Memory B cell (primary cell): ENCODE data around the gene FOXP1.

Experiments used
- ATAC-seq: fragments of 150-1000 bp; cut with Tn5 transposase; 2 replicates; pipeline ENCODE4 v1.10.0; 2021; ENCODE audit warnings: low read depth, mild to moderate bottlenecking, moderate library complexity
- DNase-seq, 2 donors: peaks; one replicate each; pipeline ENCODE4 v3.0.0; 2022; ENCODE audit warnings: low spot score in 2 of 2
- H3K27ac Mint-ChIP-seq: one replicate; pipeline ENCODE4 v1.8.0; 2022; ENCODE audit warnings: mild to moderate bottlenecking, moderate library complexity, mixed read lengths
- H3K27me3 Mint-ChIP-seq: one replicate; pipeline ENCODE4 v1.8.0; 2022; ENCODE audit warnings: mixed read lengths
- H3K36me3 Mint-ChIP-seq: one replicate; pipeline ENCODE4 v1.8.0; 2022; ENCODE audit warnings: mild to moderate bottlenecking, mixed read lengths
- H3K4me1 Mint-ChIP-seq: one replicate; pipeline ENCODE4 v1.8.0; 2022; ENCODE audit warnings: mixed read lengths
- H3K4me3 Mint-ChIP-seq: one replicate; pipeline ENCODE4 v1.8.0; 2022; ENCODE audit warnings: mild to moderate bottlenecking, moderate library complexity, mixed read lengths
- H3K9me3 Mint-ChIP-seq: one replicate; pipeline ENCODE4 v1.8.0; 2022; ENCODE audit warnings: mixed read lengths

FOXP1 gene

DNA sequence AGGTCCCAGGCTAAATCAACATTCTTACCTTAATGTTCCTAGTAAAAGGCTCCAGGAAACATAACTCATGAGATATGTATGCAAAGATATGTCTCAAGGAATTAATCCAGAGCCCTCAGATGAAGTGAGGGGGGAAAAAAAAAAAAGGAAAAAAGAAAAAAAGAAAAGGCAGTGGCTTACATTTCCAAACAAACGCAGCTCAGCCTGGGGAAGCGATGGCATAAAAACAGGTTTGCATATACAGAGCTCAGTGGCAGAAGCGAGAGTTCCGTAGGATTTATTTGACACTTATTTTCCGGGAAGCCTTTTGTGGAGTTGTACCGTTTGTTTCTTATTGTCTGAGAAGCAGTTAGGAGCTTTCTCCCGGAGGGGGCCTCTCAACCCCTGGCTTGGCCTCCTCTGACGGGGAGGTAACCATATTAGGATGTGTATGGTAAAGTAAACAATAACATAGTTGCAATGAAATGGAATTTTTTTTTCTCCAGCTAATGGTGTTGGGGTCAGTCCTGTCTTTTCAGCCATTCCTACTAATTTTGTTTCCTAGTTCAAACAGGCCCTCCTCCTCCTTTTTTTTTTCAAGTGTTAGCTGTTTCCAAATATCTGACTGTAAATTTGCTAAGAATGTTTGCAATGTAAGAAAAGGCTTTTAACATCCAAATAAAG lies 338.6 kb downstream of the FOXP1 start:
- ATAC-seq (no peak), DNase-seq (no peak)
- peak overlapping the region; percentile 11 for H3K27ac Mint-ChIP-seq
- H3K4me3 Mint-ChIP-seq = no peak overlapping the region
- peaks cover 6% of the 10 kb centered on the region for H3K36me3 Mint-ChIP-seq
- no peaks in the 10 kb centered on the region for H3K27me3 Mint-ChIP-seq
- peaks cover 25% of the 10 kb centered on the region for H3K4me1 Mint-ChIP-seq
- no peaks in the 10 kb centered on the region for H3K9me3 Mint-ChIP-seq

DNA sequence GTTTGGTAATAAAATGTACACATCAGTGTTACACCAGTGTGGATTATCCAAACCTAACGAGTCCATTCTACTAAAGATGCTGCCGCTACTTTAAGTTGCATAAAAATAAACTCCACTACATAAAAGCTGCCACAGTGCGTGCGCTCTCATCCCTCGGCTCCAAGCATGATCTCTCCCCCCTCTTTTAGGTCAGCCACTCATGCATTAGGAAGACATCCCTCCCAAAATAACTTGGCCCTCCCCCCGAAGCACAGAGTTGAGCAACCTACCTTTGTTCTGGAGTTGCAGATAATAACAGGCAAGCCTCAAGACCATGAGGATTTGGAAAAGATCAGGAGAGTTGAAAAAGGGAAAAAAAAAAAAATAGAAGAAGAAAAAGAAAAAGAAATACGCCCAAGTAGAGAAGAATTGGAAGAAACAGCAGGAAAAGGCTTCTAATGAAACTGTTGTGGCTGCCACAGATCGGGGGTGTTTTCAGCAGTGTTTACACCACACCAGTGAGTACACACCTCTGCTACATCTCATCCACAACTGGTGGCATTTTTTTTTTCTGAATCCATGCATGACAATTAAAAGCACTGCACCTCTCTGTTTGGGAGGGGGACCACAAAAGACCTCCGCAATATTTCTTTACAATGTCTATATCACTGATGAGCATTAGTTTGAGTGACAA lies 339.2 kb downstream of the FOXP1 start:
- no peaks in the 10 kb centered on the region for H3K27me3 Mint-ChIP-seq
- H3K4me3 Mint-ChIP-seq = no peak overlapping the region
- peaks cover 6% of the 10 kb centered on the region for H3K36me3 Mint-ChIP-seq
- peak overlapping the region; percentile 11 for H3K27ac Mint-ChIP-seq
- DNase-seq (no peak), ATAC-seq (no peak)
- peaks cover 21% of the 10 kb centered on the region for H3K4me1 Mint-ChIP-seq
- H3K9me3 Mint-ChIP-seq = no peaks in the 10 kb centered on the region

DNA sequence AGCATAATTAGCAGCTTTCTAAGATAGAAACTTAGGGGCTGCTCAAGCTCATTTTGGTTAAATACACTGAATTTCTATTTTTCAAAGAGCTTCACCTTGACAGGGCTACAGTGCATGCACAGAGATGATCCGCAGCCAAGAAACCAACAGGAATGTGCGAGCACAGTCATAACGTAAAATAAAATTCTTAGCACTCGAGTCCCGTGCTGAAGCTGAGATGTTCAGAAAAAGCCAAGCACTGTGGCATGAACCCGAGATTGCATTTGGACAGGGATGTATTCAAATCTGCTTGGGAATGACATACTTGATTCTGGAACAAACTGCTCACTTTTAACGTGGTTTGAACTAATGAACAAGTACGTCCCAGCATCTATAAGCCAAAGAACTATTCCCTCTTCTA lies 340.3 kb downstream of the FOXP1 start:
- Mint-ChIP-seq H3K4me3 (no peak overlapping the region), H3K27me3 (no peaks in the 10 kb centered on the region), H3K9me3 (no peaks in the 10 kb centered on the region), H3K36me3 (peaks cover 6% of the 10 kb centered on the region), H3K27ac (peak overlapping the region; percentile 32), H3K4me1 (peaks cover 24% of the 10 kb centered on the region)
- DNase-seq (no peak), ATAC-seq (no peak)

DNA sequence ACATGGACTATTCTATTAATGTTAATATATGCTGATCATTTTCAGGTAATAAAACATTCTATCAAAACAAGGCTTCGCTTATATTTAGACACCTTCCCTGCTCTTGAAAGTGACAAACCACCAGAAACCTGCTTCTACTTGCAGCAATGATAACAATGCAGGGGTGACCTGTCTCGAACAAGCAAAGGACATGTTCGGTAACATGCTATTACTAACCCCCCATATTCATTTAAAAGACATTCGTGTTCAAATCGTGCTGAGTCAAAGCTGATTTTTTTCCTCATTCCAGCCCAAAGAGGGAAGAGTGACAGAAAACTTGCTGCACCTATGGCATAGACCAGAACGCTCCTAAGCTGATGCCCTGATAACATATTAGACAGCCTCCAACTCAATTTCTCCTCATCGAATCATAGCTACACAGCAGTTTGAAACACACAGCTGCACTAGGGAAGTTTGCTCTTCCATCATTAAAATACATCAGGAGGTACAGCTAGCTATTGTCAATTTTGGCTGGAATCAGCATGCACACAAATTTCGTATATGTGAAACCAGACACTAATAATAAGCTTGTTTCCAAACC lies 341.5 kb downstream of the FOXP1 start:
- DNase-seq = no peak
- H3K27ac Mint-ChIP-seq = no peak overlapping the region
- H3K4me3 Mint-ChIP-seq = no peak overlapping the region
- H3K36me3 Mint-ChIP-seq = peaks cover 8% of the 10 kb centered on the region
- no peaks in the 10 kb centered on the region for H3K9me3 Mint-ChIP-seq
- peaks cover 31% of the 10 kb centered on the region for H3K4me1 Mint-ChIP-seq
- no peaks in the 10 kb centered on the region for H3K27me3 Mint-ChIP-seq
- ATAC-seq = no peak

DNA sequence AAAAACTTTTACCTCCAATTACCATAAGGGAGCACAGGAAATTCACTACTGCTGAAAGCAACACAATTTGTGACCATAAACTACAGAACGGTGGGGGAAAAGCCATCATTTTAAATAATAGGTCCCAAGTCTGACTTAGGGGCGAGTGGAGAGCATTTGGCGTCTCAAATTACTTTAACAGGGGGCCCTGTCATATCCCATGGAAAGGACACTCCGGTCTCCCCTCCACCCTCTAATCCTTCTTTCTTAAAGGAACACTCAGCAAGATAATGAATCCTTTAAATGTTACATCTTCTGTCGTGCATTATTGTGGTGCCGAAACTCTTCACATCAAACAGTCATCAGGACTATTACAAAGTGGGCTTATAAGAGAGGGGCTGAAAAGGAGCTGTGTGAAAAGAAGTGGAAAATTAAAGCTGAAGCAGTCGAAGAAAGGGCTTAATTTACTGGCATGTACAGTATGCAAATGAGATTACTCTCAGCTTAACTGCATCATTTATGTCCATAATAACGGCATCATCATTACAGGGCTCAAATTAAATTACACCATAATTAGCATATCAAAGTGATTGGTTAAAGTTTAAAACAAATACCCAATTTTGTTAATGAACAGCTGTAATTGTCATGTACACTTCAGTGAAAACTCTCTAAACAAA lies 342.2 kb downstream of the FOXP1 start:
- Mint-ChIP-seq H3K36me3 (peaks cover 10% of the 10 kb centered on the region), H3K4me1 (peaks cover 35% of the 10 kb centered on the region), H3K4me3 (no peak overlapping the region), H3K9me3 (no peaks in the 10 kb centered on the region), H3K27me3 (no peaks in the 10 kb centered on the region), H3K27ac (no peak overlapping the region)
- ATAC-seq = no peak
- no peak for DNase-seq

DNA sequence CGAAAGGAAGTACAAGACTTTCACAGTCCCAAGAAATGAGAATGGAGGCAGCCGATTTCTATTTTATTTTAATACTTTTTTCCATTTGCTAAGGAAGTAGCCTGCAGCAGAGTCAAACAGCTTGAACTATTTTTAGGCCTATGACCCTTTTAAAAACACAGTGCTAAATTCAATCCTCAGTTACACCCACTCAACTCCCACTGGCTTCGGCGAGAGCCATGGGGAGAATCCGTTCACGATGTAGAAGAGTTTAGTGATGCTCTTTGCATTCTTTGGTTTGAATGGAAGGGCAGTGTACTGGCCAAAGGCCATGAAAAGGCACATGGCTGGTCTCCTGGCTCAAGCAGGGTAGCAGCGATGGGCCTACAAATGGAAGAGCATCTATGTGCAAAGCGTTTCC lies 343.5 kb downstream of the FOXP1 start:
- Mint-ChIP-seq H3K4me3 (no peak overlapping the region), H3K36me3 (peaks cover 15% of the 10 kb centered on the region), H3K27me3 (no peaks in the 10 kb centered on the region), H3K27ac (peak overlapping the region; percentile 35), H3K9me3 (no peaks in the 10 kb centered on the region), H3K4me1 (peaks cover 40% of the 10 kb centered on the region)
- no peak for DNase-seq
- no peak for ATAC-seq

DNA sequence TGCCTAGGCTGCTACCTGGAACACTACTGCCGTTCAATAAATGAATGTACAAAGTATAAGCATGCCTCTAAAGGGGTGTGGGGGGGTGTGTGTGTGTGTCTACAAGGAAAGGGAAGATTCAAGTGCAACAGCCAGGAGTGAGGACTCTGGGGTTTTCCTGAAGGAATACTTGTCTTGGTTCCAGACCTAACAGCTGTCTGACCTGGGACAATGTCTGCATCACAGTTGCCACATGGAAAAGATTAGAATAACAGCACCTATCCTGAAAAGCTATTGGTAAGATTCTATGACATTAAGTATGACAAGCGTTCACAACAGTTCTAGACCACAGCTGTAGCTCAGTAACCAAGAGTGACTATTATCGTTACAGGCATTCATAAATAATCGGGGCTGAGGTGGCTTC lies 345.2 kb downstream of the FOXP1 start:
- Mint-ChIP-seq H3K36me3 (peaks cover 21% of the 10 kb centered on the region), H3K27me3 (no peaks in the 10 kb centered on the region), H3K4me1 (peaks cover 31% of the 10 kb centered on the region), H3K27ac (peak overlapping the region; percentile 5), H3K9me3 (no peaks in the 10 kb centered on the region), H3K4me3 (no peak overlapping the region)
- DNase-seq (no peak), ATAC-seq (no peak)

DNA sequence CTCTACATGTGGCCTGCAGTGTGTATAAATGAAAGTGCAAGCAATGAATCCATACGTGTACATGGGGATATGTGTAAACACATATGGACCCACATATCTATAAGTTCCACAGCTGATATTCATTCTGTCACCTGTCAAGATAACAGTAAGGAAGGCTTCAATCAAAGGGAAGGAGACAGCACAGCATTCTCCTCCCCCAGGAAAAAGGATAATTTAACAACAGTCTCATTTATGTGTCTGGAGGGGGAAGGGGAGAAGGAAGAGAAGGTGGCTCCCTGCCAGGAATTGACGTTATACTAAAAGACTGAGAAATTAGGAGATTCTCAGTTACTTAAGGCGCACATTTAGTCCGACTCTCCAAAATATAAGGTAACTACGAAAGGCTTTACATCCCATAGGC lies 345.9 kb downstream of the FOXP1 start:
- Mint-ChIP-seq H3K9me3 (no peaks in the 10 kb centered on the region), H3K4me3 (no peak overlapping the region), H3K27me3 (no peaks in the 10 kb centered on the region), H3K27ac (no peak overlapping the region), H3K36me3 (peaks cover 23% of the 10 kb centered on the region), H3K4me1 (peaks cover 34% of the 10 kb centered on the region)
- no peak for ATAC-seq
- no peak for DNase-seq

DNA sequence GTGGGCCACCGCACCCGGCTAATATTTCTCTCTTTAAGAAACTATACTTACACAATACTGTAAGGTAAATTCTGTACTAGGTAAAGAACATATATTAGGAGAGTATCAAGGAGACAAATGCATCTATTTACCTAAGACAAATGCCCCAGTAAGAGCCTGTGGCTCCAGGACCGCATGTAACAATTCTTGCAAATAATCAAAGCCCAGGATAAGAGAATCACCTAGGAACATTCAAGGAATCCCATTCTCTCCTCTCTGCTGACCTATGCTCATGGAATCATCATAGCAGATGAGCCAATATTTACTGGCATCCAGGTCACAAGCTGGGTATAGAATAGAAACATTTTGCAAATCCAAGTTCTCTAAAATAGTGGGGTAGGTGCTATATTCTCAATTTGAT lies 347.7 kb downstream of the FOXP1 start:
- Mint-ChIP-seq H3K27me3 (no peaks in the 10 kb centered on the region), H3K36me3 (peaks cover 25% of the 10 kb centered on the region), H3K4me3 (no peak overlapping the region), H3K27ac (no peak overlapping the region), H3K9me3 (no peaks in the 10 kb centered on the region), H3K4me1 (peaks cover 39% of the 10 kb centered on the region)
- no peak for DNase-seq
- ATAC-seq = no peak

DNA sequence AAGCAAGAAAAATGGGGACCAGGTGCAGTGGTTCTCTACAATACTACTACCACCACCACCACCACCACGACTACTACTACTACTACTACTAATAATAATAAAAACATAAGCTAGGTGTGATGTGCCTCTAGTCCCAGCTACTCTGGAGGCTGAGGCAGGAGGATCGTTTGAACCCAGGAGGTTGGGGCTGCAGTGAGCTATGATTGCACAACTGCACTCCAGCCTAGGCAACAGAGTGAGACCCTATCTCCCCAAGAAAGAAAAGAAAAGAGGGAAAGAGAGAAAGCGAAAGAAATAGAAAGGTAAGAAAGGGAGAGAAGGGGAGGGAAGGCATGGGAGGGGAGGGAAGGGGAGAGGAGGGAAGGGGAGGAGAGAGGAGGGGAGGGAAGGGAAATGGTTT lies 350.6 kb downstream of the FOXP1 start:
- Mint-ChIP-seq H3K9me3 (no peaks in the 10 kb centered on the region), H3K4me1 (peaks cover 35% of the 10 kb centered on the region), H3K4me3 (no peak overlapping the region), H3K27me3 (no peaks in the 10 kb centered on the region), H3K36me3 (peaks cover 22% of the 10 kb centered on the region), H3K27ac (no peak overlapping the region)
- ATAC-seq = no peak
- DNase-seq = no peak

DNA sequence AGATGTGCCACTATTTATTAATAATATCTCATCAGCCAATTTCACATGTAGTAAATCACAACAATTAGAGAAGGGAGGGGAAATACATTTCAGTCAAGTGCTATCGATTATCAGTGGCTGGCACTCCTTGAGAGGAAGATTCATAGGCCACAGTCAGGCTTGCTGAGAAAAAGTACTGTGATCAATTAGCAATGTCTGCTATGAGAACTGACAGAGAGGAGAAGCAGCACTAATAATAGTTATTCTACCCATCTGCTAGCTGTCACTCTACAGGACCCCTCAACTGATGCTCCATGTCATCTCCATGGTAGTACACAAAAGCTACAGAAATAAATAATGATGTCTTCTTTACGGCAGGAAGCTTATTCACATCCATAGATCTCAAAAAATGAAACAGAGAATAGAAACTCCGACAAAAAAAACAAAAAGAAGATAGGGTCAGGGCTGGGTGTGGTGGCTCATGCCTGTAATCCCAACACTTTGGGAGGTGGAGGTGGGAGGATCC lies 351.3 kb downstream of the FOXP1 start:
- peaks cover 19% of the 10 kb centered on the region for H3K36me3 Mint-ChIP-seq
- ATAC-seq (no peak), DNase-seq (no peak)
- H3K4me1 Mint-ChIP-seq = peaks cover 30% of the 10 kb centered on the region
- no peak overlapping the region for H3K4me3 Mint-ChIP-seq
- H3K27me3 Mint-ChIP-seq = no peaks in the 10 kb centered on the region
- no peaks in the 10 kb centered on the region for H3K9me3 Mint-ChIP-seq
- peak overlapping the region; percentile 85 for H3K27ac Mint-ChIP-seq

DNA sequence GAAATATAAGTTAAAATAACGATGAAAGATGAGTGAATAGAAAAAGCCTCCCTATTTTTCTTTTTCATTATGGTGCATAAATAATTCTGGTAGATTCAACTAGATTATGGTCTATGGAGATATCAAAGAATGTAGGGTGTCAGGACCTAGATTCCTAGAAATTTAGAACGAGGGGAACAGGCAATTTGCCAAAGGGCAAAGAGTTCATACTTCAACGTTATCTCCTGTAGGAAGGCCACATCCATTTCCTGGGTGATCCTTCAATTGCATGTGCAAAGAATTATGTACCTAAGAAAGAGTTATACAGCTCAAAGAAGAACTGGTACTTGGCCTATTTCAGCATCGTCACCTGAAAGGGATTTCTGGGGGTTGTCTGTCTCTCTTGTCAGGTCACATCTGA lies 351.8 kb downstream of the FOXP1 start:
- peak overlapping the region; percentile 85 for H3K27ac Mint-ChIP-seq
- no peak for DNase-seq
- H3K36me3 Mint-ChIP-seq = peaks cover 18% of the 10 kb centered on the region
- no peak overlapping the region for H3K4me3 Mint-ChIP-seq
- no peak for ATAC-seq
- peaks cover 33% of the 10 kb centered on the region for H3K4me1 Mint-ChIP-seq
- no peaks in the 10 kb centered on the region for H3K27me3 Mint-ChIP-seq
- no peaks in the 10 kb centered on the region for H3K9me3 Mint-ChIP-seq

DNA sequence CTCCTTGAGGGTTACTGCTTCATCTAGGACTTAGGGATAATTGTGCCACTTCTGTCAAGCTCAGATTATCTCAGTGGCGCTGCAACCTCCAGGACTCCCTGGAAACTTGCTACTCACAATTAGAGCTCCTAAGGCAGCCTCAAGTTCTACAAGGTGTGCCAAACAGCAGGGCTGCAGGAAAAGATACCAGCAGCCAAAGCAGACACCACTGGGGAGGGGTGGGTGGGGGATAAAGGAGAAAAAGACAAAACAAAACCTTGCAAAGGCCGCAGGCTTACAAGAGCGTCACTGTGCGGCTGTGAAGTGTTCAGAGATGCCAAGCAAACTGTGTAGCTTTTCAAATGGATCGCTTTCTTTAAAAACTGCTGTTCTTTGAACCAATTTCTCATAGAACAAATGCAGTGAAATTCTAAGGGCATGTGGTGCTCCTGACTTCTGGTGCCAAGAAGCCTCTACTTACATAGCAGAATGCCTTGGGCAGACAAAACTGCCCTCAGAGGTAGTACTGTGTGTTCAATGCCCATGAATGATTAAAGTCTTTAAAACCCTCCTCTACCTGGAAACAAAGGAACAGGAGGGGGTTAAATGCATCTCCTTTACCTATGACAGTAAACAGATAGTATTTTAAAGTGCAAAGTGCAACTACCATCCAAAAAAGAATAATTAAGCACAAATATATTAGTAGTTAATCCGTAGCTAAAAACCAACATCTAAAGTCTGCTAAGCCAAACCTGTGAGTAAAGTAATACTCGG lies 353.4 kb downstream of the FOXP1 start:
- no peak for ATAC-seq
- H3K27ac Mint-ChIP-seq = no peak overlapping the region
- no peak overlapping the region for H3K4me3 Mint-ChIP-seq

More for the DNA sequence above, 353.4 kb downstream of the FOXP1 start:
- H3K27me3 Mint-ChIP-seq = no peaks in the 10 kb centered on the region
- H3K9me3 Mint-ChIP-seq = no peaks in the 10 kb centered on the region
- peaks cover 34% of the 10 kb centered on the region for H3K4me1 Mint-ChIP-seq
- H3K36me3 Mint-ChIP-seq = peaks cover 11% of the 10 kb centered on the region
- DNase-seq = no peak
